CD4-positive, alpha-beta T cell treated with Interleukin-15 for 4 hours (primary cell): Measurements from ENCODE around the gene CHCHD10.

Source experiments
- DNase-seq: peaks from one replicate; pipeline ENCODE4 v3.0.0-alpha.2; 2020; ENCODE audit warnings: low spot score

CHCHD10 gene

DNA sequence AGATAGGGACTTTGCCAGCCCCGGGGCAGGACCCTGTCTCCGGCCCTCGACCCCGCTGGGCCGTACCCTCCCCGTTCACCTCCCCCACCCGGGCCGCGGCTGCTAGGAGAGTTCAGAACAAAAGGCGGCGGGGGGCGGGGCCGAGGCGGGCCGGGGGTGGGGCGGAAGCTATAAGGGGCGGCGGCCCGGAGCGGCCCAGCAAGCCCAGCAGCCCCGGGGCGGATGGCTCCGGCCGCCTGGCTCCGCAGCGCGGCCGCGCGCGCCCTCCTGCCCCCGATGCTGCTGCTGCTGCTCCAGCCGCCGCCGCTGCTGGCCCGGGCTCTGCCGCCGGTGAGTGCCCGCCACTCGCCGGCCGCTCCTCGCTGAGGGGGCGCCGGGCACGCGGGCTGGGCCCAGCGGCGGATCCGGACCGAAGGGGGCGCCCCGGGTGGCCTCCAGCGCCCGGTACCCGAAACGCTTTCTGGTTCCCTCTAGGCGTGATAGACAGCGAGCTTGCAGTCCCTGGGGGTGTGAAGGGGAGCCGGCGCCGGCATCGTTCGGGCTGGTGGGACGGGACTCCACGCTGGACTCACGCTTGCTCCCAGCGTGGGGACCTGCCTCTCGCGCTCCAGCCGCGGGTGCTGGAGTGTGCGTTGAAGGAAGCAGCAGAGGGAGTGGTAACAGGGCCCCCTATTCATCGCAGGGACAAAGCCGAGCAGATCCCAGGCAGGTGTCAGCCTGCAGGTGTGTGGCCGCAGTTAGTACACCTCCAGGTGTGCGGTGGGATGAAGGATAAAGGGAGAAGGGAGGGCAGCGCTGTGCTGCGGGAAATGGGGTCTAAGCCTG, 5.1 kb upstream of the CHCHD10 start, which contains the start of gene MMP11:
Gene MMP11, plus strand, starts transcription at position 201 of the 825 bp plus-strand sequence. Its CDS starts 22 bp downstream, at position 223.
- peak; percentile 37 for DNase-seq

GRCh38 chr22:23772315-23772648, 4.5 kb upstream of the CHCHD10 start:
- no peak for DNase-seq

- DNase-seq: no peak
These were observed 1.7 kb upstream of the CHCHD10 start for GRCh38 chr22:23769321-23769965.

GRCh38 chr22:23767303-23767672, 484 bp downstream of the CHCHD10 start:
- DNase-seq: no peak

- DNase-seq: no peak
These were observed 2.6 kb downstream of the CHCHD10 start for GRCh38 chr22:23764899-23765881.

- no peak for DNase-seq
These were observed 3.8 kb downstream of the CHCHD10 start for GRCh38 chr22:23763954-23764353.

DNA sequence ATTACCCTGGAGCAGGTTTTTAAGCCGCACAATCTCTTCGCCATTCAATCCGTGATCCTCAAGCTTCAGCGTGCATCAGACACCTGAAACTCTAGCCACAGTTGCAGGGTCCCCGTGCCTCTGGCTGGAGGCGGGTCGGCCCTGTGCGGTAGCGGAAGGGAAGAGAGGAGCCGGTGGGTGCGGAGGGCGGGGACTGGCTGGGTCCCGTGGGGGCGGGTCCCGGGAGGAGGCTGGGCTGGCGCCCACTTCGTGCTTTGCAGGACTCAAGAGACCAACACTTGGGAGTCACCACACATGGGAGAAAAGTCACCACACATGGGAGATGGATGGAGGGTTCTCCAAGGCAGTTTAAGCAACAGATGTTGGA, 4.2 kb downstream of the CHCHD10 start:
- peak; percentile 39 for DNase-seq

DNA sequence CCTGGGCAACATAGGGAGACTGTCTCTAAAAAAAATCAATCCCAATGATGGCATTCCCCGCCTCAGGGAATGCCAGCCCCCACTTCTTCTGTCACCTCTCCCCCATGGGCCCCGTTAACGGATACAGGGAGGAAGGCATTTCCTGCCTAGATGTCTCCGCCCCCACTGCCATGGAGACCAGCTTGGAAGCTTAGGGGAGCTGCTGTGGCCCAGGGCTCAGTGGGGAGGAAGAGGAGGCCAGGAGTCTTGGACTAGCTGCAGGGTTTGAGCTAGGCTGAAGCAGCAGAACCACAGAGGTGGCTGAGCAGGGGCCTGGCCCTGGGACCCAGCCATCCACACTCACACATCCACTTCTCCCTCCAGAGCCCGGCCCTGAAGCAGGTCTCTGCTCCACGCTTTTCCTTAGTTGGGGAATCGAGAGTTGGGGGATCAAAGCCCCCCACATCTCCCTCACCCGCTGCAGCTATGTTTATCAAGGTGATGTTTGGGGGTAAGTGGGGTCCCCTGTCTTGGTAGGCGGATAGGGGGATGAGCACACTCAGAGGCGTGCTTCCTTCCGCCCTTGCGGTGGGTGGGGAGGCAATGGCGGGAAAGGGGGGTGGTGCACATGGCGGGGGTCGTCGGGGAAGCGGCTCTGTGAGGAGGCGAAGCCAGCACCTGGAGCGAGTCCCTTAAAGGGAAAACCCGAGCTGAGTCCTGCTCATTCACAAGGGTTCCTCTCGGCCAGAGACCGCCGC, 4.8 kb downstream of the CHCHD10 start, which contains the start of gene C22orf15:
Gene C22orf15, plus strand, starts transcription at position 149 of the 737 bp plus-strand sequence. Its CDS starts 317 bp downstream, at position 466.
- no peak for DNase-seq

DNA sequence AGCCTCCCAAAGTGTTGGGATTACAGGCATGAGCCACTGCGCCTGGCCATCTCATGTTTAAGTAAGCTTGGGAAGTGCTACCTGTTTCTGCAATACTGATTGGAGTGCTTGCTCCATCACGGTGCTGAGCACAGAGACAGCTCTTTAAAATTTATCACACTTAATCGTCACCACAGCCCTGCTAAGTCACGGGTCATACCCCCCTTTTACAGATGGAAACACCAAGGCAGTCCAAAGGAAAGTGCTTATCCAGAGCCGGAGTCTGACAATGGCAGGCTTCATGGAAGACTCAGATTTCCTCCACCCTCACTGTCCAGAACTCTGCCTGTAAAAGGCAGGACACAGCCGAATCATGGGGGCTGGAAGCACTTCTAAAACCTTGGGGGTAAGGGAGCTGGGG, 7.7 kb downstream of the CHCHD10 start:
- DNase-seq: no peak

- DNase-seq: no peak
These were observed 8.2 kb downstream of the CHCHD10 start for GRCh38 chr22:23759566-23759965.

DNA sequence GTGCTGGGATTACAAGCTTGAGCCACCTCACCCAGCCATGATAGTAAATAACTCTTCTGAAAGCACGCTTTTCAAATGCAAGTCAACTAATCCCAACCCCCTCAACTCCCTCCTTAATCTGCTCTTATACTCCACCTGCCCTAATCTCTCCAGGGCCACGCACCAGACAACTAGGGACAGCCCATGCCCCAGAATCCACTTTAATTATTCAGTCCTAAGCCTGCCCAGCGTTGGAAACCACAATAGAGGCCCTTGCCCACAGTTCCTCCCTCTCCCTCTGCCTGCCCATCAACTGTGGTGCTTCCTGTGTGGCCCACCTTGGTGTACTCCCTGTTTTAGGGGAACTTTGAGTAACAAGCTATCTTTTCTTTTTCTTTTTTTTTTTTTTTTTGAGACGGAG, 10.9 kb downstream of the CHCHD10 start:
- no peak for DNase-seq

GRCh38 chr22:23755711-23756110, 12.1 kb downstream of the CHCHD10 start:
- DNase-seq: no peak

DNA sequence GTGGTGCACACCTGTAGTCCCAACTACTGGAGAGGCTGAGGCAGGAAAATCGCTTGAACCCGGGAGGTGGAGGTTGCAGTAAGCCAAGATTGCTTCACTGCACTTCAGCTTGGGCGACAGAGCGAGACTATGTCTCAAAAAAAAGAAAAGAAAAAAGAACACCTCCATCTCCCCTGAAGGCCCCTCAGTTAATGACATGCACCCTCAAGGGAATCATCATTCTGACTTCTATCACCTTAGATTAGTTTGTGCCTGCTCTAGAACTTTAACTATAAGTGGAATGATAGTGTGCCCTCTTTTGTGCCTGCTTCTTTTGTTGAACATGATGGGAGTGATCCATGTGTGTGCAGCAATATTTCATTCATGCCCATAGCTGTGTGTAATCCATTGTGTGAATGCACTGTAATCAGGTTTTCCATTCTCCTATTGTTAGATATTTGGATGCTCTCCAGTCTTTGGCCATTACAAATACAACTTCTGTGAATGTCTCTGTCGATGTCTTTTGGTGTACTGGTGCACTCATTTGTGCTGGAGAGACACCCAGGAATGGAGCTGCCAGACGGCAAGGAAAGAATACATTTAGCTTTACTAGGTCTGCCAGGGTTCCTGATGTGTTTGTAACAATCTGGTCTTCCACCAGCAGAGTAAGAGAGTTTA, 12.7 kb downstream of the CHCHD10 start:
- DNase-seq: no peak

DNA sequence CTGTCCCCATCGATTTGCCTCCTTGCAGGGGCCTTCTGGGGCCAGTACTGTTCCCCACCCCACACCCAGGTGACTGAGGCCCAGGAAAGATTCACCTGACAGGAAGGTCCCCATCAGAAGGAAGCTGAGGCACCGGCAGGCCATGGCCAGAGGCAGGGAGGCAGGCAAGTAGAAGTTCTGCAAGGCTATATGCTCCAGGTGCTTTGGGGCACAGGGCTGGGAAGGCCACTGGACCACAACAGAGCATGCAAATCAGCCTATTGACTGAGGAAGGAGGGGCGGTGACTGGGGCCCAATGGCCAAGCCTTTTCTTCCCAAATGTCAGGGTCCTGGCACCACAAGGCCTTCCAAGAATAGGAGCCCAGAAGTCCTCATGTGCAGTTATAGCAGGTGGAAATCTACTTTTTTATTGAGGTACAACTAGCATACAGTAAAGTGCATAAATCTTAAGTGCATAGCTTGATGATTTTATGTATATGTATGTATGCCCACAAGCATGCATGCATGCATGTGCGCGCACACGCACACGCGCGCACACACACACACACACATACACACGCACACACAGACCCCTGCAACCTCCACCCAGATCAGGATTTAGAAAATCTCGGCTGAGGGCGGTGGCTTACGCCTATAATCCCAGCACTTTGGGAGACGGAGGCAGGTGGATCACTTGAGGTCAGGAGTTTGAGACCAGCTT, 13.4 kb downstream of the CHCHD10 start, which contains the start of gene VPREB3:
Gene VPREB3, minus strand, starts transcription at position 206 of the 700 bp plus-strand sequence. Its CDS starts 62 bp downstream, at position 144.
- DNase-seq: no peak

- no peak for DNase-seq
These were observed 14.4 kb downstream of the CHCHD10 start for GRCh38 chr22:23753385-23753784.

GRCh38 chr22:23752750-23753149, 15.0 kb downstream of the CHCHD10 start:
- no peak for DNase-seq

DNA sequence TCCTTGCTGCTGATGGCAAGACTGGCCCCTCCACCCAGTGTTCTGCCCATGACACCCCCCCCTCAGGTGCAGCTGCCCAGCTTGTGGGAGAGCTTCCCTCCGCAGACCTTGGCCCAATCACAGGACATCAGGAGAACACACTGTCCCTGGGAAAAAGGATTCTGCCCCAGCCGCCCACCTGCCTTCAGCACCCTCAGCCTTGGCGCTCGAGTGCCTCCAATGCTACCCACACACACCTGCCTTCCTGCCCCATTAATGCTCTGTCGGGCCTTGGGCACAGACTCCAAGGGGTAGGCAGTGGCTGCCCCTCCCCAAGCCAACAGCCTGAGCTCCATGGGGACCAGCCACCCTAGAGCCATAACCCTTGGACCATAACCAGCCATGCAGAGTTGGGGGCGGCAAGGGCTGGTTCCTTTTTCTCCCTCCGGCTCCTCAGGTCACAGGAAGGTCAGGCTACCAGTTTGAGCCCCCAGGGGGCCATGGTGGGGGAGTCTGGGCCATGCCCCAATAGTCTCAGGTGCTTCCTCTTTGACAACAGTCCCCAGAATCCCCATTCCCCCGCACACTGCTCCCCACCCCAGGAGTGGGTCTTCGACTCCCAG, 15.6 kb downstream of the CHCHD10 start:
- no peak for DNase-seq

DNA sequence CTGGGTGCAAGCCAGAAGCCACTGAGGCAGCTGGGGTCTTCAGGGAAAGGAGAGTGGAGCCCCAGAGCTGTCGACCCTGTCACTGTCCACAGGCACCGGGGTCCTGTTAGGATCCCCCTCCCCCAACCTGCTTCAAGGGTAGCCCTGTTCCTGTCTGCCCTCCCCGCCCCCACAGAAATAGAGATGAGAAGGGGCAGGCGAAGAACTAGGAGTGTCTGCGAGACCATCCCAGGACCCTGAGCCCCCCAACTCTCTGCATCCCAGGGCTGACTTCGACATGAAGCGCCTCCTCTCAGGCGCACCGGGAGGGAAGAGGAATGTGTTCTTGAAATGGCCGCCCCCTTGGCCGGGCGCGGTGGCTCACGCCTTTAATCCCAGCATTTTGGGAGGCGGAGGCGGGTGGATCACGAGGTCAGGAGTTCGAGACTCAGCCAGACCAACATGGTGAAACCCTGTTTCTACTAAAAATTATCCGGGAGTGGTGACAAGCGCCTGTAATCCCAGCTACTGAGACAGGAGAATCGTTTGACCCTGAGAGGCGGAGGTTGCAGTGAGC, 16.3 kb downstream of the CHCHD10 start:
- DNase-seq: no peak

- peak; percentile 85 for DNase-seq
These were observed 16.9 kb downstream of the CHCHD10 start, which contains the start of gene ZNF70 for GRCh38 chr22:23750714-23751440. Gene ZNF70 (minus strand): TSS chr22:23751112. CDS start chr22:23745140, 5,972 bp downstream.
